GM18526 (cell line): Measurements from ENCODE around the gene TRPM2.

Experiments used
- POLR2A ChIP-seq: IDR thresholded peaks from 3 replicates; pipeline ENCODE4 v1.6.1; 2011; ENCODE audit not compliant: insufficient read length; ENCODE audit errors: extremely low read depth

Gene TRPM2

DNA sequence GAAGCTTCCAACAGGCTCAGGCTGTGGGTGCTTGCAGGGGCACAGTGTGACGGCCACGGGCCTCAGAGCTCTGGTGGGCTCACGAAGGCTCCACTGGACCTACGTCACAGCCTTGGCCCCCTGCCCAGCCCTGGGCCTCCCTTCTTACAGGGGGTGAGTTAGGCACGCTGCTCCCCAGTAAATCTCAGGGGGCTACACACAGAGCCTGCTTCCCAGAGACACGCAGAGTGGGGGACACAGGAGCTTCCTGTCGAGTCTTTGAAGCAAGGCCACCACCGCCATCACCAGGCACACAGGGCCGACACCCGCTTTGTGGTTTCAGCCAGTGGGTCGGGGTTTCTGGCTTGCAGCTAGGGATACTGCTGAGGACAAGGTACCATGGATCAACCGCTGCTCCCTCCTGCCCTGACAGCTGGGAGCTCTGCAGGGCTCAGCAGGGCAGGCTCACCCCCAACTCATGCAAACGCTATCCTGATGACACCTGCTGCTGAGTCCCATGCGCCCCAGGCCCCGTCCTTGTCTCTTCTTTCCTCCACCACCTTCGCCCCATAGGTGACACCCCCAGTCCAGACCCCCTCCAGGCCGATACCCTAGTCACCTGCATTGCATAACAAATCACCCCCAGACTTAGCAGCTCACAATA, 8.8 kb upstream of the TRPM2 start:
- no peak for TF ChIP-seq POLR2A

DNA sequence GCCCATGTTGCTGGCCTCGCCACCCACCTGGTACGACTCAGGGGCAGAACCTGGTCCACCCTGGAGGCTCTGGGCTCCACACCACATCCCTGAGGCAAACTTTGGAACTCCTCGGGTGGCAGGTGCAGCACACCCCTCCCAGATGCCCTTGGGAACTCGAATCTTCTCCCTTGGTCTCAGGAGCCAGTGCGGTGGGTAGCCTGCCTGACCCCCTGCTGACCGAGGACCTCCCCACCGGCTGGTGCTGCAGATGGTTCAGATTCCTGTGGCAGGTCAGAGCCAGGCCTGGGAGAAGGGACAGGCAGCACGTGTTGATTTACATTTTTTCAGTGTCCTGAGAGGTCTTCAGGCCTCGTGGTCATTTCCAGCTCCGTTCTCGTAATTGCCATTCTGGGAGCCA, 7.9 kb upstream of the TRPM2 start:
- no peak for TF ChIP-seq POLR2A

DNA sequence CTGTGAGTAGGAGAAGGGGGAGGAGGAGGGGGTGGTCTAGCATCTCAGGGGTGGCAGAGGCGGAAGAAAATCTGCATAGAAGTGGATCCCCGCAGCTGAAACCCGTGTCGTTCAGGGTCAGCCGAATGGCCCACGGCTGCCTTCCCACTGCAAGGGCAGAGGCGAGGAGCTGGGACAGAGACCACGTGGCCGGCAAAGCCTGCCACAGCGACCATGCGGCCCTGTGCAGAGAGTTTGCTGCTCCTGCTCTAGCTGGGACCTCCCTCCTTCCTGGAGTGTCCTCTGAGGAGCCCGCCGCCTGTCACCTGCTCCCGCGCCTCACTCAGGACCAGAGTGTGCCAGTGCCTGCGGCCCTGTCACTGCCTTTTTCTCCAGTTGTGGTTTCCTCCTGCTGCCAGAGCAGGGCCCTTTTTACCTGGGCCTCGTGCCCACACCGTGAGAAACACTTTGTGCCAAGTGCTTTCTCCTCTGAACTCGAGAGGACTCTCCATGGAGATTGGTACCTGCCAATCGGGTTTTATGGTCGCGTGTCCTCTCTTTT, 5.4 kb upstream of the TRPM2 start:
- TF ChIP-seq POLR2A, result no peak

DNA sequence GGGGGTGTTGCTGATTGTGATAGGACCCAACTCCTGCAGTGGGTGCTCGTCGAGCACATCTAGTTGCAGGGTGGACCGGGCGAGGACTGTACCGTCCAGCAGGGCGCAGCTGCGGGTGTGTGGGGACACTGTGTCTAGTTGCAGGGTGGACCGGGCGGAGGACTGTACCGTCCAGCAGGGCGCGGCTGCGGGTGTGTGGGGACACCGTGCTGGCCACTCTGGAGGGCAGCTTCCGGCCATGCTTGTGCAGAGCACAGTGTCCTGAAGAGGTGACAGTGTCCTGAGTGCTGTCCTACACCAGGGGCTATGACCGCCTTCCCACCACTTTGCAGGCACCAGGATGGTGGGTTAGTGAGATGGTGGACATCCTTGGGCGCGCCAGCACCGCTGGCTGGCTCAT, 4.6 kb upstream of the TRPM2 start:
- TF ChIP-seq POLR2A, result no peak

DNA sequence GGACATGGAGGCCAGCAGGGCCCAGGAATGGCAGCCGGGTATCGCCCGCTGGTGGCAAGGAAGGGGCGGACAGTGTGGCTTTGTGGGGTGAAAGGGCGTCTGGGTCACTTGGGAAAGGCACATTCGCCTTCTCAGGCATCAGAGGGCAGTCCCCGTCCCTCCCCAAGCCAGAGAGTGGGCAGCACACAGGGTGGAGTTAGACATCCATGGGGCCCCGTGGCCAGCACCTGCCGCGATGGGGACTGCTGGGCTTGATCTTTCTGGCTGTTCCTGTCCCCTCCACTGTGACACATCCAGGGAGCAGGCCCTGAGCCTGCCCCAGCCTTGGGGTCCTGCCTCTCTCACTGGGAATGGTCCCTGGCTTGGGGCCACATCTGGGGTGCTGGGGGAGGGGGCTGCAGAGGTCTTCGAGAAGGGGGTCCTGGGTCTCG, 4.0 kb upstream of the TRPM2 start:
- TF ChIP-seq POLR2A, result no peak

DNA sequence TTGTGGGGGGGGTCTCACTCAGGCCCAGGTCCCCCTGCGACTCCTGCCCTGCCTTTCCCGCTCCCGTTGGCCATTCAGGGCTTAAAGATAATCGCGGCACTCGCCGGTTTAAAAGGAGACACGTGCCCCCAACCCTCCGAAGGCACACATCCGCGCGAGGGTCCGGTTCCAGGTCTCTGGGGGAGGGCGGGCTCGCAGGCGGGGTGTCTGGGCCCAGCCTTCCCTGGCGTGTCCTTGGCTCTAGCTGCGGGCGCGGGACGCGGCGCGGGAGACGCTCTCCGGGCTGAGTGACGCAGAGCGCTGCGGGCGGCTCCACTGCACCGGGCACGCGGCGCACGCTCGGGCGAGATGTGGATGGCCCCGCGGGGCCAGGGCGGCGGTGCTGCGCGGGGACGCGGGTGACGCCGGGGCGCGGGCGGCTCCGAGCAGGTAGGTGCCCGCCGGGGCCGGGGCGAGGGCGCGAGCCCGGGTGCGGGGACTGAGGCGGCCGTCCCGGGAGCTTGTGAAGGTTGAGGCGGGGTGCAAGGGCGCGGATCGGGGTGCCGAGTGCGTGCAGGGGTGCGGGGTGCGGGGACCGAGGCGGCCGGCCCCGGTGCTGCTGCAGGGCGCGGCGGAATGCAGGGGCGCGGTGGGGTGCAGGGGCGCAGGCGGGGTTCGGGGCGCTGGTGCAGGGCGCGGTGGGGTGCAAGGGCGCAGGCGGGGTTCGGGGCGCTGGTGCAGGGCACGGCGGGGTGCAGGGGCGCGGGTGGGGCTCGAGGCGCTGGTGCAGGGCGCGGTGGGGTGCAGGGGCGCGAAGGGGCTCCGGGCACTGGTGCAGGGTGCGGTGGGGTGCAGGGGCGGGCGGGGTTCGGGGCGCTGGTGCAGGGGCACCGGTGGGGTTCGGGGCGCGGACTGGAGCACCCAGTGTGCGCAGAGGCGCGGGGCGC, 3.3 kb upstream of the TRPM2 start:
- TF ChIP-seq POLR2A, result no peak

DNA sequence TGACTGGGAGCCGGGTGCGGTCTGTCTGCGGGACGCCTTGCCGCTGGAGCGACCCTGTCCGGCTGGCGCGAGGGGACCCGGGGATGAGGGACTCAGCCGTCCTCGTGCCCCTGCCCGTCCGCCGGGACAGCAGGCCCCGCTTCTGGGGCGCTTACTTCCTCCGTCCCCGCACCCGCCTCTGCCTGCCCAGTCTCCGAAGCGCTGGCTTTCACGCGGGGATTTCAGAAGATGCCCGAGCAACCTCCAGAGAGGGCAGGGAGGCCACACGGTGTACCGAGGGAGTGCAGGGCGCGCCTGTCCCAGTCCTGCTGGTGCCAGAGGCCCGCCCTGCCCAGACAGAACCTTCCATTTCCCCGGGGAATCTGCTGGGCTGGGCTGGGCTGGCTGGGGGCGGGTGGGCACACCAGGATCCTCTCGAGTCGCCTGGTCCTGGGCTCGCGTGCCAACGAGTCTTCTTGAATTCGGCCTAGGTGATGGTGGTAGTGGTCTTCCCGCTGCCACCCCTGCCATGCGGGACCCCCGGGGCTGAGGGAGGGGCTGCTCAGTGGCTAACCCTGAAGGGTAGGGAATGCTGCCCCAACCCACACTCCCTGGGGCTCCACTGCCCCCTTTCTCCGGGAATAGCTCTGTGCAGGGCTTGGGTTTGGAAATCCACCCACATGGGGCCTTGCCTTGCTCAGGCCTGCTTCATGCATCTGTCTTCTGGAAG, 2.5 kb upstream of the TRPM2 start:
- TF ChIP-seq POLR2A, result no peak

DNA sequence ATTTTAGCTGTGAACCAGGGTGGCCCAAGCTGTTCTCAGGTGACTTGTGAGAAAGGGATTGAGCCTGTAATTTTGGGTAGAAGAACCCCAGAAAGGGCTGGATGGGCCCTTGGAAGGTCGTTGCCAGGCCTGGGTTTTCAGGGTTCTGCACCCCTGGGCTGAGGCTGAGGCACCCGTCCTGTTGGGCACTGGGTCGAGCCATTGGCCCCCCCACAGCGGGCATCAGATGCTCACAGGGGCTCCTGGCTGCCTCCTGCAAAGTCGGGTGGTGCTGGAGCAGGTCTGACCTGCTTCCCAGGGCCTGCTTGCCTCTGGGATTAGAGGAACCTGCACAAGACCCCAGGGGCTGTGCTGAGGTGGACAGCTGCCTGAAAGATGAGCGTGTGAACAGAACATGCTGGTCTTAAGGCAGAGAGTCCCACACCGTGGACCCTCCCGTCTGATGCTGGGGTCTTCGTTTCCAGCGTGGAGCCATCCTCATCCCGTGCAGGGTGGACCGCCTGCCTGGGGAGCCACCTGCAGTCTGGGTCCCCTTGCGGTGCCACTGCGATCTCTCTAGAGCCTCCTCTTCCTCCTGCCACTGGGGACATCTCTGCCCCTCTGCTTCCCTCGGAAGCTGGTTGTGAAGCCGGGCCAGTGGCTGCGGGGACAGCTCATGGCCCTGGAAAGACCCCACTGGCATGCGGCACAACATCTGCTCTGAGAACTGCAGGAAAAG, 1.7 kb upstream of the TRPM2 start:
- TF ChIP-seq POLR2A, result no peak

DNA sequence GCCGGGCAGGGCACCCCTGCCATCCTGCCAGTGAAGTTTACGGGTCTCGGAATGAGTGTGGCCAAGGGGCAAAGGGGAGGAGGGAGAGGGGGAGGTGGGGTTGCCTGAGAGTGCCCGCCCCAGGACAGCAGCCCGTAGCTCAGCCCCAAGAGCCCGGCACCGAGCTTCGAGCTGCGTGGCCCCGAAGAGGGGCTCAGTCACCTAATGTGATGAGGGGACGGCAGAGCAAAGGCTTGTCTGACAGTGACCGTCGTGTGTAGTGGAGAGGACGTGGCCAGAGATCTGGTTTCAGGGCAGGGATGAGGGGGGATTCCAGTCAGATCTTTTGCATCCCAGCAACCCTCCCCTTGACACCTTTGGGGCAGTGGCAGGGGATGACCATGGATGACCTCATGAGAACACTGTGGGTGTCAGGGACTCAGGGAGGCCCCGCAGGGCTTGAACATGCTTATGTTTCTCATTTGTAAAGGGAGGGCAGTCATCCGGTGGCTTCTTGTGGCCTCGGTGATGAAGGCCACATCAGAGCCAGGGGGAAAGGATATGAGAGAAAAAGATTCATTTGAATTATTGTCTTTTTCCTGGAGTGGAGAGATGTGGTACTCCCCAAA, 1.1 kb upstream of the TRPM2 start:
- no peak for TF ChIP-seq POLR2A

DNA sequence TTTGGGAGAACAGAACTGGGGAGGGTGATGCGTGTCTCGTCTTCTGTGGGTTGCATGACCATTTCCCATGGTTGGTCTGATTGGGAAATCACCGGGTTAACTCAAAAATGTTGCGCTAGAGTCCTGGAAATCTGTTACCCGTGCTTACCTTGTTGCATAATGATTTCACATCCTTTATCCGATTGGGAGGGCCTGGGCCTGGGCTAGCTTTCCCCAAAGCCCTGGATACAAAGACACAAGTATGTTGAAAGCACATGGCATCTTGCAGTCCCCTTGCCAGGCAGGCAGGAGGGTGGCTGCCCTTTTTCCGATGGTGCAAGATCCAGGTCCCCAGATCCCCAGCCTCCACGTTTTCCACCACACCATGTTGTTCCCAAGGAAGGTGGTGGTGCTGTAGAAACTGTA, 582 bp downstream of the TRPM2 start:
- TF ChIP-seq POLR2A, result no peak

DNA sequence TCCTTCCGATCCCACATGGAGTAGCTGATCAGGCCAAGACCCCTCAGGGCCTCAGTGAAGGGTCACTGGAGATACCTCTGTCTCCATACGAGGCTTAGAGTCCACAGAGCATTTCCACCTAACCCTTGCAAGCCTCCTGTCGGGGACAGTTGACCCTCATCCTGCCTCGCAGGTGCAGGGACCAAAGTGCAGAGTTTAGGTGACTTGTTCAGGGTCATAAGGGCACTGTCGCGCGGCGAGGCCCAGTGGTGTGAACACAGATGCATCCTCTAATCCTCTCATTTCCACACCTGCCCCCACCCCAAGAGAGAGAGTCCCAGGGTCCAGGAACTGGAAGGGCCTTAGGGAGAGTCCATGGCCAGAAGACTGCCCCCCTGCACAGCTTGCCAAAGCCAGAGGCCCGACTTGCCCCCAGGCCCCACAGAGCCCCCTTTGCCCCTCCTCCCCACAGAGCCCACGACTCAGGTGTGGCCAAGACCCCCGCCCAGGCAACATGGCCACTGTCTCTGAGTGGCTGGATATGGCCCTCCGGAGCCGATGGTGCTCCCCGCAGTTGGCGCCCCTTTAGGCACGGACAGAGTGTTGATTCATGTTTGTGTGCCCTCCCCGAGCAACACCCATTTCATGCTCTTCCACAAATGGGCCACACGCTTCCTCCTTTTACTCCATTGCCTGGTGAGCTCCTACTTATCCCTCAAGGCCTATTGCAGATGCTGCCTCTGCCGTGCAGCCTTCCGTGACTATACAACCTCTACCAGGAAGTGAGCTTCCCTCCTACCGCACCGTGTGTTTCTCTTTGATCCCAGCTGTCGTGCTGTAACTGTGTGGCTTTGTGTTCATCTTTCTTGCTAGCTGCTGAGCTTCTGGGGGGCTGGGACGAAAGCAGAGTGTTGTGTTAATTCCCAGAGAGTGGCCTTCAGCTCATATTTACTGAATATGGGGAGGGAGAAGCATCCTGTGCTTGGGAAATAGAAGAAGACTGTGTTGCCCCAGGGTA, 1.7 kb downstream of the TRPM2 start:
- TF ChIP-seq POLR2A, result no peak

DNA sequence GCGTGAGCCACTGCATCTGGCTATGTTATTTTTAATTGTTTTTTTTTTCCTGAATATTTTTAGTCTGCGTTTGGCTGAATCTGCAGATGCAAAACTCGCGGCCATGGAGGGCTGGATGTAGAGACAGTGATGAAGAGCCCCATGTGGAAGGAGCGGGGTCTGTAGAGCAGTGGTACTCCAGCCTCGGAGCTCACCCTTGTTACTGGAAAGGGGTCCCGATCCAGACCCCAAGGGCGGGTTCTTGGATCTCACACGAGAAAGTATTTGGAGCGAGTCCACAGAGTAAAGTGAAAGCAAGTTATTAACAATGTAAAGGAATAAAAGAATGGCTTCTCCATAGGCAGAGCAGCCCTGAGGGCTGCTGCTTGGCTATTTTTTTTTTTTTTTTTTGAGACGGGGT, 2.7 kb downstream of the TRPM2 start:
- TF ChIP-seq POLR2A, result no peak

DNA sequence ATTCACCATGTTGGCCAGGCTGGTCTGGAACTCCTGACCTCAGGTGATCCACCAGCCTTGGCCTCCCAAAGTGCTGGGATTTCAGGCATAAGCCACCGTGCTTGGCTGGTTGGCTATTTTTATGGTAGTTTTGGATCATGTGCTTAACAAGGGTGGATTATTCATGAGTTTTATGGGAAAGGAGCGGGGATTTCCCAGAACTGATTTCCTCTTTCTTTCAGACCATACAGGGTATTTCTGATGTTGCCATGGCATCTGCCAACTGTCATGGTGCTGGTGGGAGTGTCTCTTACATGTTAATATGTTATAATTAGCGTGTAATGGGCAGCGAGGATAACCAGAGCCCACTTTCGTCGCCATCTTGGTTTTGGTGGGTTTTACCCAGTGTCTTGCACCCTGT, 3.2 kb downstream of the TRPM2 start:
- TF ChIP-seq POLR2A, result no peak
